ENCODE data around the gene CRTC3.

CRTC3 gene

GRCh38 chr15:90562669-90563068, 32.9 kb downstream of the CRTC3 start:
- DNase-seq (ENCODE audit: low read depth in 3 of 3), result no peak

GRCh38 chr15:90563463-90563862, 33.7 kb downstream of the CRTC3 start:
- no peak for DNase-seq (ENCODE audit: low read depth in 3 of 3)

- DNase-seq (ENCODE audit: low read depth in 3 of 3), result no peak
Observed at GRCh38 chr15:90564051-90564450, 34.3 kb downstream of the CRTC3 start.

GRCh38 chr15:90564590-90564989, 34.9 kb downstream of the CRTC3 start:
- no peak for DNase-seq (ENCODE audit: low read depth in 3 of 3)

GRCh38 chr15:90565866-90566265, 36.1 kb downstream of the CRTC3 start:
- no peak for DNase-seq (ENCODE audit: low read depth in 3 of 3)

- DNase-seq (ENCODE audit: low read depth in 3 of 3), result no peak
Observed at GRCh38 chr15:90570643-90571042, 40.9 kb downstream of the CRTC3 start.

GRCh38 chr15:90571063-90571541, 41.4 kb downstream of the CRTC3 start:
- DNase-seq (ENCODE audit: low read depth in 3 of 3), result no peak

- no peak for DNase-seq (ENCODE audit: low read depth in 3 of 3)
Observed at GRCh38 chr15:90572893-90573292, 43.2 kb downstream of the CRTC3 start.

GRCh38 chr15:90576711-90577389, 47.1 kb downstream of the CRTC3 start:
- DNase-seq (ENCODE audit: low read depth in 3 of 3), result no peak

- DNase-seq (ENCODE audit: low read depth in 3 of 3), result no peak
Observed at GRCh38 chr15:90579213-90579612, 49.5 kb downstream of the CRTC3 start.

- no peak for DNase-seq (ENCODE audit: low read depth in 3 of 3)
Observed at GRCh38 chr15:90580099-90580498, 50.4 kb downstream of the CRTC3 start.

GRCh38 chr15:90580541-90580940, 50.8 kb downstream of the CRTC3 start:
- no peak for DNase-seq (ENCODE audit: low read depth in 3 of 3)

GRCh38 chr15:90580946-90581345, 51.2 kb downstream of the CRTC3 start:
- no peak for DNase-seq (ENCODE audit: low read depth in 3 of 3)

- DNase-seq (ENCODE audit: low read depth in 3 of 3), result peak in 1 of 3 experiments; percentile 22
Observed at GRCh38 chr15:90581771-90582352, 52.1 kb downstream of the CRTC3 start.

- DNase-seq (ENCODE audit: low read depth in 3 of 3), result no peak
Observed at GRCh38 chr15:90582553-90582952, 52.8 kb downstream of the CRTC3 start.

GRCh38 chr15:90583471-90584252, 53.9 kb downstream of the CRTC3 start:
- DNase-seq (ENCODE audit: low read depth in 3 of 3), result no peak

- no peak for DNase-seq (ENCODE audit: low read depth in 3 of 3)
Observed at GRCh38 chr15:90584841-90585240, 55.1 kb downstream of the CRTC3 start.

GRCh38 chr15:90585863-90586262, 56.1 kb downstream of the CRTC3 start:
- no peak for DNase-seq (ENCODE audit: low read depth in 3 of 3)

GRCh38 chr15:90586948-90587347, 57.2 kb downstream of the CRTC3 start:
- no peak for DNase-seq (ENCODE audit: low read depth in 3 of 3)

- no peak for DNase-seq (ENCODE audit: low read depth in 3 of 3)
Observed at GRCh38 chr15:90588427-90588826, 58.7 kb downstream of the CRTC3 start.

GRCh38 chr15:90591524-90591923, 61.8 kb downstream of the CRTC3 start:
- DNase-seq (ENCODE audit: low read depth in 3 of 3), result no peak

GRCh38 chr15:90592131-90592881, 62.6 kb downstream of the CRTC3 start:
- no peak for DNase-seq (ENCODE audit: low read depth in 3 of 3)
